GM12872 (cell line): ENCODE measurements around the gene GUCY2D.
A peak's percentile ranks its signal among the peaks of the same experiment; 100 is the strongest.

Experiments used
- TF ChIP-seq, protein P1 (sequence below): IDR thresholded peaks from 3 replicates; pipeline ENCODE4 v1.5.1; 2011; ENCODE audit warnings: low read depth, mild to moderate bottlenecking, low read length, moderate library complexity; ENCODE audit not compliant: insufficient read depth

GUCY2D gene

DNA sequence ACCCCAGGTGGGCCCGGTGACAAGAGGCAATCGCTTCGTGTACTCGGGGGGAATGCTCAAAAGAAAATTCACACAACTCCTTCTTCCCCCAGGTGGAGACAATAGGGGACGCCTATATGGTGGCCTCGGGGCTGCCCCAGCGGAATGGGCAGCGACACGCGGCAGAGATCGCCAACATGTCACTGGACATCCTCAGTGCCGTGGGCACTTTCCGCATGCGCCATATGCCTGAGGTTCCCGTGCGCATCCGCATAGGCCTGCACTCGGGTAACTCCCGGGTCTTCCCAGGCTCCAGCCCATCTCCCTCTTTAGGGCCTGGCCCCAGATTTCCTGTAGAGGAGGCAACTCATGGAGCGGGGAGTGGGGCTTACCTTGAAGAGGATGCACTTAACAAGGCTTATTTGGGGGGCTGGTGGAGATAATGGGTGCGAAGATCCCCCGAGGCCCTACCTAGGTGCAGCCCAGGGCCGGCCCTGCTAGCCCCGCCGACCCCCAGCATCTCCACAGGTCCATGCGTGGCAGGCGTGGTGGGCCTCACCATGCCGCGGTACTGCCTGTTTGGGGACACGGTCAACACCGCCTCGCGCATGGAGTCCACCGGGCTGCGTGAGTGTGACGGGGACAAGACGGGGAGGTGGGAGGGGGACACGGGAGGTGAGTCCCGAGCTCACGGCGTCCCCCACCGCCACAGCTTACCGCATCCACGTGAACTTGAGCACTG lies 13.0 kb downstream of the GUCY2D start:
- TF ChIP-seq, protein P1, sequence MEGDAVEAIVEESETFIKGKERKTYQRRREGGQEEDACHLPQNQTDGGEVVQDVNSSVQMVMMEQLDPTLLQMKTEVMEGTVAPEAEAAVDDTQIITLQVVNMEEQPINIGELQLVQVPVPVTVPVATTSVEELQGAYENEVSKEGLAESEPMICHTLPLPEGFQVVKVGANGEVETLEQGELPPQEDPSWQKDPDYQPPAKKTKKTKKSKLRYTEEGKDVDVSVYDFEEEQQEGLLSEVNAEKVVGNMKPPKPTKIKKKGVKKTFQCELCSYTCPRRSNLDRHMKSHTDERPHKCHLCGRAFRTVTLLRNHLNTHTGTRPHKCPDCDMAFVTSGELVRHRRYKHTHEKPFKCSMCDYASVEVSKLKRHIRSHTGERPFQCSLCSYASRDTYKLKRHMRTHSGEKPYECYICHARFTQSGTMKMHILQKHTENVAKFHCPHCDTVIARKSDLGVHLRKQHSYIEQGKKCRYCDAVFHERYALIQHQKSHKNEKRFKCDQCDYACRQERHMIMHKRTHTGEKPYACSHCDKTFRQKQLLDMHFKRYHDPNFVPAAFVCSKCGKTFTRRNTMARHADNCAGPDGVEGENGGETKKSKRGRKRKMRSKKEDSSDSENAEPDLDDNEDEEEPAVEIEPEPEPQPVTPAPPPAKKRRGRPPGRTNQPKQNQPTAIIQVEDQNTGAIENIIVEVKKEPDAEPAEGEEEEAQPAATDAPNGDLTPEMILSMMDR, result no peak

GRCh38 chr17:8015957-8016631 lies 13.7 kb downstream of the GUCY2D start:
- TF ChIP-seq, protein P1, result no peak

DNA sequence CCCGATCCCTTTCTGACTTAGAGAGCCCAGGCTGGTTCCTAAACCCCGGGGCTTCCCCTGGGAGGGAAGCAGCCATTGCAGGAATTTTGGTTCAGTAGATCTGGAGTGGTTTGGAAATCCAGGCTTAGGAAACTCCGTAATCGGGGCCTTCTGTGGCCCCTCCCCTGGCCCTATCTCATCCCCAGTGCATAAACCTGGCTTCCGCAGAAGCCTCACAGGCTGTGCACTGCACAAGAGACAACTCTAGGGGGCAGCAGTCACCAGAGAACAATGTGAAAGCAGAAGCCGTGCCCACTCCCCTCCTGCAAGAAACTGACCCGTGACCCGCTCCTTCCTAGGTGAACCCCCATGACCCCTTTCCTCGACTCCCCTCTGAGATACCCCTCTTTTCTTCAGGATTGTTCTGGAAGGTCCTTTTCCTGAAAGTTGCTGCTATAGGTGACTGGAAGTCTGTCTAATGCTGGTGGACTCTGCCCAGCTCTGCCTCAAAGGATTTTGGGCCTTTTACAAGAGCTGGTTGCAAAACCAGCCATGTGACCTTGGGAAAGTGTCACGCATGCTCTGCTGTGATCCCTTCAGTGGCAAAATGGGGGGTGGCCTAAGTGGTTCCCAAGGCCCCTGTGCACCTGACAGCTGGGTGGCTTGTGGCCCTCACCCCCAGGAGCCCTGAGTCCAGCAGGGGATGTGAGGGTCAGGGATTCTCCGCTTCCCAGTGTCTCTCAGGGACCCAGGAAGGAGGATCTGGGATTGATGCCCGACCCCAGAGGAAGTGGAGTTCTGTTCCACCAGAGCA lies 14.4 kb downstream of the GUCY2D start:
- TF ChIP-seq, protein P1, result peak; percentile 81

- TF ChIP-seq, protein P1, result no peak
Observed at GRCh38 chr17:8018436-8018835, 16.0 kb downstream of the GUCY2D start.

DNA sequence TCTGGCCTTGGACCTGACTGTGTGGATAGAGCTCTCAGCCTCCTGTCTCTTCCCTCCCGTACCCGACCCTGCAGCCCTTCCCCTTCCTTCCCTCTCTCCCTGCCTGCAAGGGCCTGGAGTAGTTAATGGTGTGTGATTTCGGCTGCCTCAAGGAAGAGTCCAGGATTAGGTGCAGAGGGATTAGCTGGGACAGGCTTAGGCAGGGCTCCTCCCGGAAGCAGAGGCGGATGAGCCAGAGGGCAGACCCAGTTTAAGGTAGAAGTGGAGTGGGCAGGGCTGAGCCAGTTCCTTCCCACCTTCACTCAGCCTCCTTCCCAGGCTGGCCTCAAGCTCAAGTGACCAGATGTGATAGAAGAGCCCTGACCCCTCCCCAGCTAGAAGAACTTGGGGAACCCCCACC lies 16.8 kb downstream of the GUCY2D start:
- TF ChIP-seq, protein P1, result no peak

DNA sequence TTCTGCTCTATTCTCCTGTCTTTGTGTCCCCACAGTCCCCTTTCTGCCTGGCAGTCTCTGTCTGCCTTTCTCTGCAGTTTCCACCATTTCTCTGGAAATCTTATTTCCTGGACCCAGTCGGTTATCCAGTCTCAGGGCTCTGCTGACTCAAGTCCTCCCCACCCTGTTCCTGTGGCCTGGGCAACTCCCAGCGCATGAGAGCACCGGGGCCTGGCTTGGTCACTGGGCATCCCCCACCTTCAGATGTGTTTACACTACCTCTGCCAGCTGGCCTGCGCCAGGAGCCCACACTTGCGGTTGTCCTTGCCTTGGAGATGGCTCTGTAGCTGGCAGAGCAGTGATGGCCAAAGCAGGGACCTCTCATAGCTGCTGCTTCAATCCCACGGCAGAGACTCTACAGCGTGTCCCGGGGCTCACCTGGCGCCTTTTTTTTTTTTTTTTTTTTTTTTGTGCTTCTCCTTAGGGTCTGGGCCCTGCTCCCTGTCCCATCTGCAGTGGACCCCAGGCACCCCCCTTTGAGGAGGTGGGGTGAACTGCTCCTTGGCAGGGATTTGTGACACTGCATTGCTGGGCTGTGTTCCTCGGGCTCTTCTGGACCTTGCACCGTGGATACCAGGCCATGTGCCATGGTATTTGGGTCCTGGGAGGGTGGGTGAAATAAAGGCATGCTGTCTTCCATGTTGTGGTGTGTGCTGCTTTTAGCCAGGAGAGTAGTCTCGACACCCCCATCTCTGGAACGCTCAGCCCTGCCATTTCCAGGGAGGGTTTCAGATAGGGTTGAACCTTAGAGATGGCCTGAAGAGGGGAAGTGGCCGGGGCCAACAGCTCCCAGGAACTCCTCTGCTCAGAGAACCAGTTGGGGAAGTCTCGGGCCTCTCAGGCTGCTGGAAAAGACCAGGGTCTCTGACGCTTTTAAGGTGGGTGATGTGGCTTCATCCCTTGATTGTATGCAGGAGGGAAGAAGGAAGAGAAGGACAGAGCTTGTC lies 17.5 kb downstream of the GUCY2D start:
- TF ChIP-seq, protein P1, result no peak
